Brain microvascular endothelial cell (primary cell): ENCODE results near the gene CENPV.
A peak's percentile ranks its signal among the peaks of the same experiment; 100 is the strongest.

Experiments used
- DNase-seq: peaks from one replicate; pipeline ENCODE4 v3.0.0-alpha.2; 2020
- H3K27ac ChIP-seq: fragments of 250-450 bp; sonication (Bioruptor Pico); 2 replicates; pipeline ENCODE4 v1.5.1; 2020; ENCODE audit warnings: mild to moderate bottlenecking, moderate library complexity
- H3K27me3 ChIP-seq: fragments of 250-450 bp; sonication (Bioruptor Pico); replicated peaks from 2 replicates; pipeline ENCODE4 v1.5.1; 2020; ENCODE audit warnings: mild to moderate bottlenecking
- H3K36me3 ChIP-seq: fragments of 250-450 bp; sonication (Bioruptor Pico); replicated peaks from 2 replicates; pipeline ENCODE4 v1.5.1; 2020; ENCODE audit warnings: mild to moderate bottlenecking
- H3K4me3 ChIP-seq: 2 replicates; pipeline ENCODE4 v1.5.1; 2011; ENCODE audit warnings: low read depth, mild to moderate bottlenecking, control low read depth, low read length, moderate library complexity
- CTCF ChIP-seq: IDR thresholded peaks from 2 replicates; pipeline ENCODE4 v1.5.1; 2011; ENCODE audit warnings: low read depth, mild to moderate bottlenecking, moderate library complexity, low read length, control low read depth, inconsistent platforms; ENCODE audit errors: missing control alignments
- in situ Hi-C: cut with HindIII; loops from 2 replicates; pipeline ENCODE4 v1.10.0; 2017; ENCODE audit warnings: low sequenced_read_pairs, low pct_ligation_motif_present

The CENPV gene

DNA sequence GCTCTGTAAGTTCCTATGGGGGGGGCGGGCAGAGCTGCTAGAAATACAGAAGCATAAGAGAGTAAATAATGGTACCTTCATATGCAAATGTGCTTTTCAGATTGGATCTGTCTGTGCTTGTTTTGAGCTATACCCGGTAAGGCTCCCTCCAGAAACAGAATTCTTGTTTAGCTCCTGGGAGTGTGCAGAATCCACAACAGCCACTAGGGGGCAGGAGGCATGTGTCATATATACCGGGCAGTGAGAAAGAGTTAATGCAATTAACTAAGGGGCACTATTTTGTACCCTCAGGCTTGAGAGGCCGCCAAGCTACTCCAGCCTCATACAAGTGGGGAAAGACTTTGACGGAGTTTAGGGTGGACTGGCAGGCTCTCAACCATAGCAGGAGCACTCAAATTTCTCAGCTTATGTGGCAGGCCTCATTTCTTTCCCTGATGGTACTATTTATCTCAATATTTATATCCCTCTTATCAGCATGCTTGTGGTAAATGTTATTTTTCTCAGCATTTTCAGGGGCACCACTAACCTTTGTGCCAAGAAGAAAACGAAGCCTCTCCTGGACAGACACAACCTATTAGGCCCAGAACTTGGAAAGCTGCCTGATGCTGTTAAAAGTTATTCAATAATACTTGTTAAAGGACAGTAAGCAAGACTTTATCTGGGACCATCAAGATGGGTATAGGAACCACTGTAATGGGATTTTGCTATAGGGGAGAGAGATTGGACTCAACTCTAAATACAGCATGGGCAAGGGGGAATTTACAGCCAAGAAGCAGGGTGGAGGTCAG, 10.7 kb upstream of the CENPV start:
- peak; percentile 69 for DNase-seq
- in situ Hi-C loops, result no loop called here
- no peak overlapping the region for H3K27ac ChIP-seq
- no peaks in the 10 kb centered on the region for H3K36me3 ChIP-seq
- peak; percentile 96 for TF ChIP-seq CTCF
- H3K4me3 ChIP-seq, result no peak overlapping the region
- H3K27me3 ChIP-seq, result no peaks in the 10 kb centered on the region

DNA sequence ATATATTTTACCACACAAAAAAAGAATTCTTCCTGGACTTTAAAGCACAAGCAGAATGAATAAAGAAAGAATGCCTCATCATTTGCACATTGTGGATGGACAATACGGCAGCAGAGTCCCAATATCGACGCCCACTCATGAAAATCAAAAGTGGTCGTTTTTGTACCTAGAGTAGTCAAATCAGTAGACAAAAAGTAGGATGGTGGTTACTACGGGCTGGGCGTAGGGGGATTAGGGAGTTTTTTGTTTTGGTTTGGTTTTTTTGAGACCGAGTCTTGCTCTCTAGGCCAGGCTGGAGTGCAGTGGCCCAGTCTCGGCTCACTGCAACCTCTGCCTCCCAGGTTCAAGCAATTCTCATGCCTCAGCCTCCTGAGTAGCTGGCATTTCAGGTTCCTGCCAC, 8.6 kb upstream of the CENPV start:
- DNase-seq, result no peak
- H3K27me3 ChIP-seq, result no peaks in the 10 kb centered on the region
- H3K27ac ChIP-seq, result no peak overlapping the region
- in situ Hi-C loops, result no loop called here
- H3K4me3 ChIP-seq, result no peak overlapping the region
- TF ChIP-seq CTCF, result no peak
- no peaks in the 10 kb centered on the region for H3K36me3 ChIP-seq

DNA sequence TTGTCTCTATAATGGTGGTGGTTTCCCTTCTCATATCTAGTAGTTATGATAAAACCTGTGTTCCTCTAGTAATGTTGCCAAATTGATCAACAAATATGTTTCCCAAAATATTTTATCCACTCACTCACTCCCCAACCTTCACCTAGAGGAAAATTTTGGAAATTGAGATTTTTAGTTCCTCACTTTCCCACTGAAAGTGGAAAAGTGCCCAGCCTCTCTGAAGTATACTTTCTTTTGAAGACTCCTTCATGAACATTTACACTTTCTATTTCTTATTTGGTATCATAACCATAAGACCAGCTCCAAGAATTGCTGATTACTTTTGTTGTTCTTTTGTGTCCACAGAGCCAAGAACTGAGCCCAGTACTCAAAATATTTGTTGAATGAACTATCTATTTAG, 5.1 kb upstream of the CENPV start:
- Histone ChIP-seq H3K27me3 (no peaks in the 10 kb centered on the region), H3K4me3 (no peak overlapping the region), H3K36me3 (no peaks in the 10 kb centered on the region), H3K27ac (no peak overlapping the region)
- TF ChIP-seq CTCF, result no peak
- in situ Hi-C loops, result no loop called here
- no peak for DNase-seq

GRCh38 chr17:16354585-16354984, 1.3 kb upstream of the CENPV start:
- Histone ChIP-seq H3K27ac (no peak overlapping the region), H3K27me3 (no peaks in the 10 kb centered on the region), H3K36me3 (peaks cover under 1% of the 10 kb centered on the region), H3K4me3 (no peak overlapping the region)
- in situ Hi-C loops, result no loop called here
- no peak for TF ChIP-seq CTCF
- DNase-seq, result no peak

DNA sequence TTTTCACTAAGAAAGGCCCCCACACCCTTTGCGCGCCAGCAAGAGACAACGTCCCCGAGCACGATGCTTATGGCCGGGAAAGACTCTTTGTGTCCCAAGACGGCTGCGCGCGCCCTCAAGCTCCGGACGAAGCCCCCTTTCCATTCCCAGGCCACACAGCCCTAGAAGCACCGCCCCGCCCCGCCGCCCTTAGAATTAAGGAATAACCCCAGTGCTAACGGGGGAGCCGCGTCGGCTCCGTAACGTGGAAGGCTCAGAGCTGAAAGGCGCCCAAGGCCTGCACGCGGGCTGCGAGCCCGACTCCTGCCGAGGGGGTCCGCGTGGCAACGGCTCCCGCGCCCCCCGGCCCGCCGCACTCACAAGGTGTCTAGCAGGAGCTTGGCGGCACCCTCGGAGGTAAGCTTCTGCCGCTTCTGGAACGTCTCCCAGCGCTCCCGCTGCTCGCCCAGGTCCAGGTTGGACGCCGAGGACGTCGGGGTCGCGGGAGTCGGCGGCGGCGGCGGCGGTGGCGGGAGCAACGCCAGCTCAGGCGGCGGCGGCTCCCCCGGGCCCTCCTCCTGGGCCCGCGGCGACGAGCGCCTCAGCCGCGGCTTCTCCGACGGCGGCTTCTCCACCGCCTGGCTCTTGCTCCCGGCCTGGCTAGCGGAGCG, 477 bp downstream of the CENPV start:
- TF ChIP-seq CTCF, result no peak
- in situ Hi-C loops, result no loop called here
- peak; percentile 3 for DNase-seq
- peaks cover 11% of the 10 kb centered on the region for H3K36me3 ChIP-seq
- H3K4me3 ChIP-seq, result peak overlapping the region; percentile 70
- peak overlapping the region; percentile 8 for H3K27ac ChIP-seq
- no peaks in the 10 kb centered on the region for H3K27me3 ChIP-seq
